ENCODE measurements around the gene ELOA. TPM values are rescaled to one million over a fixed set of nuclear protein-coding genes. Genes with fewer than 3 reads are reported as not detected.

Gene ELOA
- total and polyA plus RNA-seq, 9 of the 15 experiments (the other 6 are each of a cell fraction or from before 2014, with no cell fraction given), result 31.9 to 98.6 (median 61.3) TPM

GRCh38 chr1:23790696-23791515, 47.6 kb downstream of the ELOA start, which contains the start of gene LYPLA2 (continued):
- no peak; the same call in 1 of the 2 replicates for TF ChIP-seq TCF3 (CRISPR knock-in tag; IDR thresholded peaks at IDR 0.05)
- no peak for TF ChIP-seq PTTG1 (tag; IDR thresholded peaks at IDR 0.05; ENCODE audit: low read depth)
- TF ChIP-seq FUS (optimal IDR thresholded peaks at IDR 0.05; ENCODE audit: low read depth, low read length), result no peak
- peak in 1 of 2 experiments; percentile 61; a peak in 2 of 4 replicates for TF ChIP-seq FOXK2 (conservative IDR thresholded peaks at IDR 0.05 in 1 of 2, IDR thresholded peaks at IDR 0.05 in 1 of 2; ENCODE audit: low read depth in 2 of 2)
- no peak for TF ChIP-seq CUX1 (CRISPR knock-in tag; IDR thresholded peaks at IDR 0.05)
- TF ChIP-seq MAZ (CRISPR knock-in tag; conservative IDR thresholded peaks at IDR 0.05 in 1 of 2, IDR thresholded peaks at IDR 0.05 in 1 of 2), result peak; percentile 82 to 85
- TF ChIP-seq POLR2A (conservative IDR thresholded peaks at IDR 0.05), result peak; percentile 78
- no peak for TF ChIP-seq FOXA3 (CRISPR knock-in tag; conservative IDR thresholded peaks at IDR 0.05 in 1 of 2, IDR thresholded peaks at IDR 0.05 in 1 of 2)
- no peak for TF ChIP-seq U2AF1 (optimal IDR thresholded peaks at IDR 0.05; ENCODE audit: low read depth, low read length)
- TF ChIP-seq ZNF232 (CRISPR knock-in tag; IDR thresholded peaks at IDR 0.05), result no peak
- TF ChIP-seq ZBTB26 (CRISPR knock-in tag; IDR thresholded peaks at IDR 0.05), result no peak
- 0 out of 2 replicates have a peak, but pooled peaks have one; percentile 36 for TF ChIP-seq NR2C1 (IDR thresholded peaks at IDR 0.05)
- peak; percentile 69 for TF ChIP-seq NR2C1 (tag; IDR thresholded peaks at IDR 0.05)
- no peak for TF ChIP-seq FOXP1 (CRISPR knock-in tag; IDR thresholded peaks at IDR 0.05)
- TF ChIP-seq CGGBP1 (CRISPR knock-in tag; IDR thresholded peaks at IDR 0.05), result no peak
- TF ChIP-seq CCAR2 (IDR thresholded peaks at IDR 0.05; ENCODE audit: low read depth, low read length), result no peak

Measured in K562 (cell line).